HepG2 (cell line): ENCODE results near the gene PEAK3. TPM values are rescaled to one million over a fixed set of nuclear protein-coding genes. Genes with fewer than 3 reads are reported as not detected.
A peak's percentile ranks its signal among the peaks of the same experiment; 100 is the strongest.

Source experiments
- DNMT1 ChIP-seq: sonication (generic); formaldehyde crosslinking; IDR thresholded peaks from 2 replicates; pipeline ENCODE4 v1.5.1; 2020; ENCODE audit warnings: mild to moderate bottlenecking, missing genetic modification reagents
- HOXA3 ChIP-seq: sonication (generic); formaldehyde crosslinking; IDR thresholded peaks from 2 replicates; pipeline ENCODE4 v1.5.0; 2020; ENCODE audit warnings: missing genetic modification reagents
- JDP2 ChIP-seq: sonication (generic); formaldehyde crosslinking; IDR thresholded peaks from 2 replicates; pipeline ENCODE4 v1.8.1; 2022; ENCODE audit warnings: missing genetic modification reagents, borderline replicate concordance
- MED13 ChIP-seq: sonication (generic); formaldehyde crosslinking; IDR thresholded peaks from 2 replicates; pipeline ENCODE4 v1.5.0; 2020; ENCODE audit warnings: missing genetic modification reagents
- NCOA1 ChIP-seq: sonication (generic); formaldehyde crosslinking; IDR thresholded peaks from 2 replicates; pipeline ENCODE4 v1.9.0; 2021; ENCODE audit warnings: missing genetic modification reagents
- RFX3 ChIP-seq: IDR thresholded peaks from 2 replicates; pipeline ENCODE4 v1.6.1; 2016; ENCODE audit warnings: missing biosample characterization, missing genetic modification reagents
- SRSF4 ChIP-seq: fragments of 200-400 bp; formaldehyde crosslinking; IDR thresholded peaks from one replicate; pipeline ENCODE4 v1.6.1; 2018; ENCODE audit warnings: mild to moderate bottlenecking, low read depth, low read length, moderate library complexity; ENCODE audit not compliant: poor library complexity, severe bottlenecking
- ZNF121 ChIP-seq: sonication (generic); formaldehyde crosslinking; IDR thresholded peaks from 2 replicates; pipeline ENCODE4 v1.5.0; 2020; ENCODE audit warnings: mild to moderate bottlenecking, missing genetic modification reagents
- ZNF337 ChIP-seq: sonication (generic); formaldehyde crosslinking; IDR thresholded peaks from 2 replicates; pipeline ENCODE4 v1.5.1; 2020; ENCODE audit warnings: missing genetic modification reagents, low read depth, mild to moderate bottlenecking, borderline replicate concordance
- ZNF552 ChIP-seq: sonication (generic); formaldehyde crosslinking; IDR thresholded peaks from 2 replicates; pipeline ENCODE4 v1.9.0; 2022; ENCODE audit warnings: missing genetic modification reagents, mild to moderate bottlenecking, borderline replicate concordance
- ZNF629 ChIP-seq: sonication (generic); formaldehyde crosslinking; conservative IDR thresholded peaks from 2 replicates; pipeline ENCODE4 v1.5.0; 2020; ENCODE audit warnings: missing genetic modification reagents
- polyA plus RNA-seq, 8 experiments: library from polyadenylated mRNA; depleted of rRNA in 3 of 8; stranded (reverse) in 7 of 8; unstranded in 1 of 8; fragments of >200 nt; fragmentation: Illumina TruSeq in 4 of 8; extraction: Trizol in 4 of 8; gene quantifications; 2 replicates each; pipeline versions ENCODE4 v1.2.1 to v1.2.3, GENCODE V29; 2011 to 2016; ENCODE audit warnings: low read depth in 4 of 8, missing spikeins in 1 of 8, mixed read lengths in 1 of 8; ENCODE audit not compliant: insufficient read depth in 1 of 8
- total RNA-seq, 5 experiments: library from RNA; depleted of rRNA; stranded (reverse); fragments of >200 nt; fragmentation: Illumina TruSeq; extraction: Trizol; gene quantifications; 2 replicates each; pipeline ENCODE4 v1.2.3, GENCODE V29; 2016; ENCODE audit warnings: low read depth in 1 of 5
- TF ChIP-seq, protein P1 (sequence below): IDR thresholded peaks from 2 replicates; pipeline ENCODE4 v1.4.0; 2020; ENCODE audit warnings: mild to moderate bottlenecking, missing genetic modification reagents
- TF ChIP-seq, protein P2 (sequence below): sonication (generic); formaldehyde crosslinking; IDR thresholded peaks from 2 replicates; pipeline ENCODE4 v1.5.0; 2020; ENCODE audit warnings: mild to moderate bottlenecking, missing genetic modification reagents
- TF ChIP-seq, protein P3 (sequence below): sonication (generic); formaldehyde crosslinking; IDR thresholded peaks from 2 replicates; pipeline ENCODE4 v1.4.0; 2020; ENCODE audit warnings: missing genetic modification reagents
- TF ChIP-seq, protein P4 (sequence below): sonication (generic); formaldehyde crosslinking; IDR thresholded peaks from 2 replicates; pipeline ENCODE4 v1.5.1; 2020; ENCODE audit warnings: mild to moderate bottlenecking, missing genetic modification reagents
- TF ChIP-seq, protein P5 (sequence below): IDR thresholded peaks from 2 replicates; pipeline ENCODE4 v1.6.1; 2016

The PEAK3 gene
- total and polyA plus RNA-seq, 2 of the 13 experiments (the other 11 are each of a cell fraction or from before 2014, with no cell fraction given): not detected

DNA sequence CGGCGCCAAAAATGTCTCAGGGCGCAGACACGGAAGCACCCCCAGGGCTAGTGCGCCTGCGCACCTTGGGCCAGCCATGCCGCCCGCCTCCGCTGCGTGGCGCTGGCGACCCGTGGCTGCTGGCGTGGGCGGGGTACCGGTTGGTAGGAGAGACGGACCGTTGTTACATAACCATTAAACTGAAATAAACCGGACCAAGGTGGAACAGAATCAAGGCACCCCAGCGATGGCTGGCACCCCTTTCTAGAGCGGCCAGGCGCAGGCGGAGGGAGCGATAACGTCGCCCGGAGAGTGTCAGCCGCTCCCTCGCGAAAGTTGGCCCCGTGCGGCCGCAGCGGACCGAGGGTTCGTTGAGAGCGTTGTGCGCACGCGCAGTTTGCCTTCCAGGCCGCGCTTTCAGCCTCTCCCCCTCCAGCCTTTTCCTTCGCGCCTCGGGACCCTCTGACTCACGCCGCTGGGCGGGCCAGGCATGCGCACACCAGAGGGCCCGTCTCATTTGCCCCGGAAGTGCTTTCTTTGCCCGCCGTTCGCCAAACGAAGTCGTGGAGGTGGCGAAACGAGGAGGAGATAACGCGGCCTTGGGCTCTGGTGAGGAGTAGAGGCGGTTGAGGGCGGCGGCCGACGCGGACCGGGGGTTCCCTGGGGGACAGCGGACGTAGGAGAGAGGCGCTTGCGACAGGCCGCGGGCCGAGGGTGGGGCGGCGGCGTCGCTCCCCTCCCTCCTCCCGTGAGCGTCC, 45.5 kb downstream of the PEAK3 start, which contains the start of the genes PLEKHJ1 and SF3A2 (continued):
- TF ChIP-seq, protein P1, sequence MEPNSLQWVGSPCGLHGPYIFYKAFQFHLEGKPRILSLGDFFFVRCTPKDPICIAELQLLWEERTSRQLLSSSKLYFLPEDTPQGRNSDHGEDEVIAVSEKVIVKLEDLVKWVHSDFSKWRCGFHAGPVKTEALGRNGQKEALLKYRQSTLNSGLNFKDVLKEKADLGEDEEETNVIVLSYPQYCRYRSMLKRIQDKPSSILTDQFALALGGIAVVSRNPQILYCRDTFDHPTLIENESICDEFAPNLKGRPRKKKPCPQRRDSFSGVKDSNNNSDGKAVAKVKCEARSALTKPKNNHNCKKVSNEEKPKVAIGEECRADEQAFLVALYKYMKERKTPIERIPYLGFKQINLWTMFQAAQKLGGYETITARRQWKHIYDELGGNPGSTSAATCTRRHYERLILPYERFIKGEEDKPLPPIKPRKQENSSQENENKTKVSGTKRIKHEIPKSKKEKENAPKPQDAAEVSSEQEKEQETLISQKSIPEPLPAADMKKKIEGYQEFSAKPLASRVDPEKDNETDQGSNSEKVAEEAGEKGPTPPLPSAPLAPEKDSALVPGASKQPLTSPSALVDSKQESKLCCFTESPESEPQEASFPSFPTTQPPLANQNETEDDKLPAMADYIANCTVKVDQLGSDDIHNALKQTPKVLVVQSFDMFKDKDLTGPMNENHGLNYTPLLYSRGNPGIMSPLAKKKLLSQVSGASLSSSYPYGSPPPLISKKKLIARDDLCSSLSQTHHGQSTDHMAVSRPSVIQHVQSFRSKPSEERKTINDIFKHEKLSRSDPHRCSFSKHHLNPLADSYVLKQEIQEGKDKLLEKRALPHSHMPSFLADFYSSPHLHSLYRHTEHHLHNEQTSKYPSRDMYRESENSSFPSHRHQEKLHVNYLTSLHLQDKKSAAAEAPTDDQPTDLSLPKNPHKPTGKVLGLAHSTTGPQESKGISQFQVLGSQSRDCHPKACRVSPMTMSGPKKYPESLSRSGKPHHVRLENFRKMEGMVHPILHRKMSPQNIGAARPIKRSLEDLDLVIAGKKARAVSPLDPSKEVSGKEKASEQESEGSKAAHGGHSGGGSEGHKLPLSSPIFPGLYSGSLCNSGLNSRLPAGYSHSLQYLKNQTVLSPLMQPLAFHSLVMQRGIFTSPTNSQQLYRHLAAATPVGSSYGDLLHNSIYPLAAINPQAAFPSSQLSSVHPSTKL: peak; percentile 72
- TF ChIP-seq HOXA3 (CRISPR knock-in tag) (peak; percentile 92), DNMT1 (CRISPR knock-in tag) (no peak; the same call in 1 of the 2 replicates), ZNF121 (CRISPR knock-in tag) (peak; percentile 19; the same call in 1 of the 2 replicates), ZNF552 (CRISPR knock-in tag) (peak; percentile 98; the same call in 1 of the 2 replicates), NCOA1 (CRISPR knock-in tag) (peak; percentile 74; the same call in 1 of the 2 replicates), MED13 (peak; percentile 93), RFX3 (no peak), SRSF4 (no peak), ZNF337 (CRISPR knock-in tag) (0 out of 2 replicates have a peak, but pooled peaks have one; percentile 50), JDP2 (CRISPR knock-in tag) (no peak), ZNF629 (CRISPR knock-in tag) (peak; percentile 24; the same call in 1 of the 2 replicates)
- TF ChIP-seq, protein P2, sequence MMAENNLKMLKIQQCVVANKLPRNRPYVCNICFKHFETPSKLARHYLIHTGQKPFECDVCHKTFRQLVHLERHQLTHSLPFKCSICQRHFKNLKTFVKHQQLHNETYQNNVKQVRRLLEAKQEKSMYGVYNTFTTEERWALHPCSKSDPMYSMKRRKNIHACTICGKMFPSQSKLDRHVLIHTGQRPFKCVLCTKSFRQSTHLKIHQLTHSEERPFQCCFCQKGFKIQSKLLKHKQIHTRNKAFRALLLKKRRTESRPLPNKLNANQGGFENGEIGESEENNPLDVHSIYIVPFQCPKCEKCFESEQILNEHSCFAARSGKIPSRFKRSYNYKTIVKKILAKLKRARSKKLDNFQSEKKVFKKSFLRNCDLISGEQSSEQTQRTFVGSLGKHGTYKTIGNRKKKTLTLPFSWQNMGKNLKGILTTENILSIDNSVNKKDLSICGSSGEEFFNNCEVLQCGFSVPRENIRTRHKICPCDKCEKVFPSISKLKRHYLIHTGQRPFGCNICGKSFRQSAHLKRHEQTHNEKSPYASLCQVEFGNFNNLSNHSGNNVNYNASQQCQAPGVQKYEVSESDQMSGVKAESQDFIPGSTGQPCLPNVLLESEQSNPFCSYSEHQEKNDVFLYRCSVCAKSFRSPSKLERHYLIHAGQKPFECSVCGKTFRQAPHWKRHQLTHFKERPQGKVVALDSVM (CRISPR knock-in tag): no peak
- TF ChIP-seq, protein P3, sequence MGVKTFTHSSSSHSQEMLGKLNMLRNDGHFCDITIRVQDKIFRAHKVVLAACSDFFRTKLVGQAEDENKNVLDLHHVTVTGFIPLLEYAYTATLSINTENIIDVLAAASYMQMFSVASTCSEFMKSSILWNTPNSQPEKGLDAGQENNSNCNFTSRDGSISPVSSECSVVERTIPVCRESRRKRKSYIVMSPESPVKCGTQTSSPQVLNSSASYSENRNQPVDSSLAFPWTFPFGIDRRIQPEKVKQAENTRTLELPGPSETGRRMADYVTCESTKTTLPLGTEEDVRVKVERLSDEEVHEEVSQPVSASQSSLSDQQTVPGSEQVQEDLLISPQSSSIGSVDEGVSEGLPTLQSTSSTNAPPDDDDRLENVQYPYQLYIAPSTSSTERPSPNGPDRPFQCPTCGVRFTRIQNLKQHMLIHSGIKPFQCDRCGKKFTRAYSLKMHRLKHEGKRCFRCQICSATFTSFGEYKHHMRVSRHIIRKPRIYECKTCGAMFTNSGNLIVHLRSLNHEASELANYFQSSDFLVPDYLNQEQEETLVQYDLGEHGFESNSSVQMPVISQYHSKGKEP: peak; percentile 59; the same call in 1 of the 2 replicates
- TF ChIP-seq, protein P4, sequence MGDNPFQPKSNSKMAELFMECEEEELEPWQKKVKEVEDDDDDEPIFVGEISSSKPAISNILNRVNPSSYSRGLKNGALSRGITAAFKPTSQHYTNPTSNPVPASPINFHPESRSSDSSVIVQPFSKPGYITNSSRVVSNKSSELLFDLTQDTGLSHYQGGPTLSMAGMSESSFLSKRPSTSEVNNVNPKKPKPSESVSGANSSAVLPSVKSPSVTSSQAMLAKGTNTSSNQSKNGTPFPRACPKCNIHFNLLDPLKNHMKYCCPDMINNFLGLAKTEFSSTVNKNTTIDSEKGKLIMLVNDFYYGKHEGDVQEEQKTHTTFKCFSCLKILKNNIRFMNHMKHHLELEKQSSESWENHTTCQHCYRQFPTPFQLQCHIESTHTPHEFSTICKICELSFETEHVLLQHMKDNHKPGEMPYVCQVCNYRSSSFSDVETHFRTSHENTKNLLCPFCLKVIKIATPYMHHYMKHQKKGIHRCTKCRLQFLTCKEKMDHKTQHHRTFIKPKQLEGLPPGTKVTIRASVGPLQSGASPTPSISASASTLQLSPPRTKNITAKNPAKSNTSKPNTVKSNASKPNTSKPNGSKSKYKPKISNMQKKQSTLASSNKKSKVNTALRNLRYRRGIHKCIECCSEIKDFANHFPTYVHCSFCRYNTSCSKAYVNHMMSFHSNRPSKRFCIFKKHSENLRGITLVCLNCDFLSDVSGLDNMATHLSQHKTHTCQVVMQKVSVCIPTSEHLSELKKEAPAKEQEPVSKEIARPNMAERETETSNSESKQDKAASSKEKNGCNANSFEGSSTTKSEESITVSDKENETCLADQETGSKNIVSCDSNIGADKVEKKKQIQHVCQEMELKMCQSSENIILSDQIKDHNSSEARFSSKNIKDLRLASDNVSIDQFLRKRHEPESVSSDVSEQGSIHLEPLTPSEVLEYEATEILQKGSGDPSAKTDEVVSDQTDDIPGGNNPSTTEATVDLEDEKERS (CRISPR knock-in tag): peak; percentile 96
- TF ChIP-seq, protein P5, sequence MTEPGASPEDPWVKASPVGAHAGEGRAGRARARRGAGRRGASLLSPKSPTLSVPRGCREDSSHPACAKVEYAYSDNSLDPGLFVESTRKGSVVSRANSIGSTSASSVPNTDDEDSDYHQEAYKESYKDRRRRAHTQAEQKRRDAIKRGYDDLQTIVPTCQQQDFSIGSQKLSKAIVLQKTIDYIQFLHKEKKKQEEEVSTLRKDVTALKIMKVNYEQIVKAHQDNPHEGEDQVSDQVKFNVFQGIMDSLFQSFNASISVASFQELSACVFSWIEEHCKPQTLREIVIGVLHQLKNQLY (CRISPR knock-in tag): peak; percentile 55; the same call in 1 of the 2 replicates
